HG03135 (cell line): ENCODE measurements around the gene MYO7A.
A peak's percentile ranks its signal among the peaks of the same experiment; 100 is the strongest.

Source experiments
- ATAC-seq: cut with Tn5 transposase; IDR thresholded peaks from one replicate; pipeline ENCODE4 v1.9.1; 2021; ENCODE audit warnings: mild to moderate bottlenecking, moderate library complexity; ENCODE audit not compliant: unreplicated experiment

The MYO7A gene

GRCh38 chr11:77127920-77128691, at the start of gene MYO7A:
Gene MYO7A, plus strand, starts transcription at chr11:77128246. Its CDS starts 2,389 bp downstream, at chr11:77130635.
- no peak for ATAC-seq

- ATAC-seq: no peak
Measured at GRCh38 chr11:77079666-77080065, 48.4 kb upstream of the MYO7A start.

GRCh38 chr11:77080643-77081210, 47.3 kb upstream of the MYO7A start:
- no peak for ATAC-seq

- no peak for ATAC-seq
Measured at GRCh38 chr11:77081381-77081851, 46.6 kb upstream of the MYO7A start.

DNA sequence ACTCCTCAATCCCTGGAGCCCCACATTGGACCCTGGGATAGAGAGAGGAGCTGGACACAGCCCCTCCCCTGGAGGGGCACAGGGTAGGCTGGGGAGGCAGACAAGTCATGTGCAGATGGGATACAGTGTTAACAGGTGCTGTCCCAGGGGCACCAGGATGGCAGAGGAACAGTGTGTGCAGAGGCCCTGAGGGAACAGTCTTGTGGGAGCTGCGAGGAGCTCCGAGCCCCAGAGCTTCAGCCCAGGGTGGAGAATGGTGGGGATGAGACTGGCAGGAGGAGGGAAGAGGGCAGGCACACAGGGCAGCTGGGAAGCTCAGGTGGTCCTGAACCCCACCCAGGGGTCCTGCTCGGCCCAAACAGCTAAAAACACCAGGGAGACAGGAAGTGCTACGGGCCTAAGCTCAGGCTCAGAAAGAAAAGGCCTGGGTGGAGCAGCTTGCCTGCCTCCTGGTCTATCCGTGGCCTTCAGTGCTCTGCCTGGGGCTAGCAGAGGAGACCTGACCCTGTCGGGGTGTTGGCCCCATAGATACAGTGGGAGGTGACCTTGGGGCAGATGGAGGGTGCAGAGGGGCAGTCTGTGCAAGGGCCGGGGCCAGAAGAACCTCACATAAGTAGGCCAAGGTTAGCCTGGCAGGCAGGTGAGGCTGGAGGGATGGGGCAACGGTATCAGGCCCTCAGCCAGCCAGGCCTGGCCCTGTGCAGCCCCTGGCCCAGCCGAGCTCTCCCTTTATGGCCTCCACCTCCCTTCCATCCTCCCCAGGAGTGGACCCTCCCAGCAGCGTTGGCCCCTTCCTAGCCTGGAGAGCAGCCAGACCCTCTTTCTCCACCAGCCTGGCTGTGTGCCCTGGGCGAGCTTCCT, 45.8 kb upstream of the MYO7A start:
- ATAC-seq: no peak

DNA sequence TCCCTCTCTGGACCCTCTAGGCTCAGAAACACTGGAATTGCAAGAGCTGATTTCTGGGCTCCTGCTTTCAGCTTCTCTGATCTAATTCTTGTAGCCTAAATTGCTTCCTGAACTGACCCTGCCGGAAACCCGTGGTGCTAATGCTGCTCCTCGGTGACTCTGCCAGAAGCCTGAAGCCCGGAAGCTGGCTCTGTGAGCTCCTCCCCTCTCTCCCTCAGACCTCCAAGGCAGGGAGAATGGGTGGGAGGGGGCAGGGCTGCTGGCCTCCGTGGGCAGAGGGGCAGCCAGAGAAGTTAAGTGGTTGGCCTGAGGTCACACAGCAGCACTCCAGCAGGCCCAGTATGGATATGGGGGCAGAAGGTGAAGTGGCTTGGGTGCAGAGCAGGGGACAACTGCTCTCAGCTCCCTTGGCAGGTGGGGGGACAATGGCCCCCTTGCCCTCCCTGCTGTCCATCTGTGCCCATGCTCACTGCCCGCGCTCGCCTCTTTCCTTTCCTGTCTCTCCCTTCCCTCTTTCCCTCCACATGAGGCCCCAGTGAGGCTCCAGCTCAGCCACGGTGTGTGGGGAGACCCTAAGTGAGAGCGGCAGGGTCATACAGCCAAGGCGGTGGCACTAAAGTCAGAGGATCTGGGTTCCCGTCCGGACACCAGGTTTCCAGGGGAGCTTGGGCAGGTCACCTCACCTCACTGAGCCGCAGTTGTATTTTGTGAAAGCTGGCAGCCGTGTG, 45.0 kb upstream of the MYO7A start:
- no peak for ATAC-seq

- ATAC-seq: no peak
Measured at GRCh38 chr11:77083566-77084245, 44.3 kb upstream of the MYO7A start.

DNA sequence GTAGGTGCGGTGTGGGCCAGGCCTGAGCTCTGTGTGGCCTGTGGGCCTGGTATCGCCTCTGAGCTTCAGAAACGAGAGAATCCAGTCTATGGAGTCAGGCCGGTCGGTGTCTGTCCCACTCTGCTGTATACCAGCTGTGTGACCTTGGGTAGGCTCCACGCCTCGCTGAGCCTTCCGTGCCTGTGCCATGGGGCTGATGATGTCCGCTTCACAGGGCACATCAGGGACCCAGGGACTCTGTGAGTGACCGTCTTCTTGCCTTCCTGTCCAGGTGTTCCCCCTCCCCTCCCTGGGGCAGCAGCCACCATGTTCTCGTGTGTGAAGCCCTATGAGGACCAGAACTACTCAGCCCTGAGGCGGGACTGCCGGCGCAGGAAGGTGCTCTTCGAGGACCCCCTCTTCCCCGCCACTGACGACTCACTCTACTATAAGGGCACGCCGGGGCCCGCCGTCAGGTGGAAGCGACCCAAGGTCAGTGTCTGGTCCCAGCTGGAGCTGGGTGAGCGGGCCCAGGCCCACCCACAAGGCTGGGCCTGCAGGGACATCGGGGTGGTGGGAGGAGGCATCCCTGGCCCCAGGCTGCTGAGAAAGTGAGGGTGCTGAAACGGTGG, 43.4 kb upstream of the MYO7A start:
- no peak for ATAC-seq

- ATAC-seq: no peak
Measured at GRCh38 chr11:77085652-77086051, 42.4 kb upstream of the MYO7A start.

- ATAC-seq: no peak
Measured at GRCh38 chr11:77086521-77087472, 41.2 kb upstream of the MYO7A start.

- ATAC-seq: no peak
Measured at GRCh38 chr11:77087723-77088225, 40.3 kb upstream of the MYO7A start.

GRCh38 chr11:77088236-77089003, 39.6 kb upstream of the MYO7A start:
- ATAC-seq: no peak

GRCh38 chr11:77089004-77089545, 39.0 kb upstream of the MYO7A start:
- no peak for ATAC-seq

- ATAC-seq: no peak
Measured at GRCh38 chr11:77090046-77090372, 38.0 kb upstream of the MYO7A start.

GRCh38 chr11:77090373-77091111, 37.5 kb upstream of the MYO7A start:
- no peak for ATAC-seq

DNA sequence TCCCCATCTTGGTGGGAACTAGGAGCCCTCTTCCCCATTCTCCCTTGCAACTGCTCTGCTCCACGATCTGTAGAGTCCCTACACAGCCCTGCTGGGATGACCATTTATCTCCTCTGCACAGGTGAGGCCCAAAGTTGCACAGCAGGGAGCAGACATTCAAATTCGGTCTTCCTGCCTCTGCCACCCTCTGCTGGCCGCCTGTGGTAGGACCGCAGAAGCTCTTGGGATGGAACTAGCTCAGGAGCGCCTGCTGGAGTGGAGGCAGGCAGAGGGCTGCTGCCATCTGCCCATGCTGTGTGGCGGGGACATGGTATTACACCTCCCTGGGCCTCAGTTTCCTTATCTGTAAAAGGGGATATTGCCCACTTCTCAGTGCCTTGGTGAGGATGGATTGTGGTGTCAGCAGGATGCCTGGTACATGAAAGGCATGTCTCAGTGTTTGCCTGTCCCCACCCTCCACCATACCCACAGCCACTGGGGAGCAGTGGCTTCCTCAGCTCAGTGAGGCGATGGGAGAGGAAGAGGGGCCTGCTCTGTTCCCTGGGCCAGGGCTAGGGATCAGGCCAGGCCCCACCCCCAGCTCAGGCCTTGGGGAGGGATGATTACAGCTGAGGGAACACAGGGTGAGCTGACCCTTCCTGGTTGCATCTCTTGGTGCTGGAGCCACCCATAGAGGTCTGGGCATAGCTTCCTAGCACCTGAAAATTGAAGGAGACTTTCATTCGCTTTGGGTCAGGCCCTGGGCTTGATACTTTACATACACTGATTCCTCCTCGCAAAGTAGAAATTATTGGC, 36.7 kb upstream of the MYO7A start:
- peak; percentile 70 for ATAC-seq
